BE2C (cell line): ENCODE data around the gene SLC12A4.
"Not testable (repeated sequence)": the region's sequence is repeated elsewhere in the genome, so short reads cannot be mapped to it uniquely, and the experiment has no call there.

Source experiments
- DNase-seq: peaks from one replicate; pipeline ENCODE4 v3.0.0-alpha.2; 2020
- H3K27me3 ChIP-seq: fragments of 250-450 bp; sonication (Bioruptor Pico); 2 replicates; pipeline ENCODE4 v1.5.1; 2020; ENCODE audit warnings: mild to moderate bottlenecking
- H3K36me3 ChIP-seq: fragments of 250-450 bp; sonication (Bioruptor Pico); 2 replicates; pipeline ENCODE4 v1.5.1; 2020; ENCODE audit warnings: mild to moderate bottlenecking
- H3K4me1 ChIP-seq: fragments of 250-450 bp; sonication (Bioruptor Pico); 2 replicates; pipeline ENCODE4 v1.5.1; 2020
- H3K4me3 ChIP-seq: 2 replicates; pipeline ENCODE4 v1.5.1; 2011; ENCODE audit warnings: low read depth, low read length
- H3K9me3 ChIP-seq: fragments of 250-450 bp; sonication (Bioruptor Pico); 2 replicates; pipeline ENCODE4 v1.5.1; 2020
- TF ChIP-seq, protein P1 (sequence below): IDR thresholded peaks from 2 replicates; pipeline ENCODE4 v1.5.1; 2012; ENCODE audit warnings: mild to moderate bottlenecking, low read depth, low read length

Gene SLC12A4

DNA sequence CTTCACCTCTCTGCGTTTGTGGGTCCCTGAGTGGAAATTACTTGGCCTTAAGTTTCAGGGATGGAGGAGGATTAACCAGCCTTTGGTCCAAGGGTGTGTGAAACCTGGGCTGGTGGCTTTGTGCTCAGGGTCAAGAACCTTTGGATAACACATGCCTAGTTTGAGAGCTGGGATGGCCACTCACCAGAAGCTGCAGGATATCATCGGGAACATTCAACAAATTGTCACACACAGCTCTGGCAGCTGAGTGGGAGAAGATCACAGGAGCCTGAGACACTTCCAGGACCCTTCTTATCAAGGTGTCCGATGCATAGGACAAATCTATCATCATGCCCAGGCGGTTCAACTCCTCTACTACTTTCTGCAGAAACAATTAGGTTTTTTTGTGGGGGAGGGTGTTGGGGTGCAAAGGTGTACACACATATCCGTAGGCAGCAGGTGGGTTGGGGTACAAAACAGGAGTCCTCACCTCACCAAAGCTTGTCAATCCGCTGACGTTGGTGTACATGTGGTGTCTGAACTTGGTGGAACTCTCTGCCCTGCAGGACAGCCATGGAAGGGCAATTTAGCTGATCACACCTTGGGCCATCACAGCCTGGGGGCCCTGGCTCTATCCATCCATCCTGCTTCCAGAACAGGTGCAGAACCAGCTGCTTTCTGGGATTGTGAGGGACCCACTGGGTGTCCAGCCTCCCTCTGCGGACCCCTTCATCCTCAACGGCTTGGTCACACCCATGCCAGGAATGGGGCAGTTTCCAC, 9.2 kb upstream of the SLC12A4 start:
- no peaks in the 10 kb centered on the region for H3K27me3 ChIP-seq
- no peak for DNase-seq
- no peaks in the 10 kb centered on the region for H3K9me3 ChIP-seq
- TF ChIP-seq, protein P1, sequence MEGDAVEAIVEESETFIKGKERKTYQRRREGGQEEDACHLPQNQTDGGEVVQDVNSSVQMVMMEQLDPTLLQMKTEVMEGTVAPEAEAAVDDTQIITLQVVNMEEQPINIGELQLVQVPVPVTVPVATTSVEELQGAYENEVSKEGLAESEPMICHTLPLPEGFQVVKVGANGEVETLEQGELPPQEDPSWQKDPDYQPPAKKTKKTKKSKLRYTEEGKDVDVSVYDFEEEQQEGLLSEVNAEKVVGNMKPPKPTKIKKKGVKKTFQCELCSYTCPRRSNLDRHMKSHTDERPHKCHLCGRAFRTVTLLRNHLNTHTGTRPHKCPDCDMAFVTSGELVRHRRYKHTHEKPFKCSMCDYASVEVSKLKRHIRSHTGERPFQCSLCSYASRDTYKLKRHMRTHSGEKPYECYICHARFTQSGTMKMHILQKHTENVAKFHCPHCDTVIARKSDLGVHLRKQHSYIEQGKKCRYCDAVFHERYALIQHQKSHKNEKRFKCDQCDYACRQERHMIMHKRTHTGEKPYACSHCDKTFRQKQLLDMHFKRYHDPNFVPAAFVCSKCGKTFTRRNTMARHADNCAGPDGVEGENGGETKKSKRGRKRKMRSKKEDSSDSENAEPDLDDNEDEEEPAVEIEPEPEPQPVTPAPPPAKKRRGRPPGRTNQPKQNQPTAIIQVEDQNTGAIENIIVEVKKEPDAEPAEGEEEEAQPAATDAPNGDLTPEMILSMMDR = no peak
- no peaks in the 10 kb centered on the region for H3K36me3 ChIP-seq
- no peak overlapping the region for H3K4me3 ChIP-seq
- no peaks in the 10 kb centered on the region for H3K4me1 ChIP-seq

GRCh38 chr16:67977005-67977404, 8.6 kb upstream of the SLC12A4 start:
- H3K36me3 ChIP-seq = no peaks in the 10 kb centered on the region
- H3K4me3 ChIP-seq = no peak overlapping the region

DNA sequence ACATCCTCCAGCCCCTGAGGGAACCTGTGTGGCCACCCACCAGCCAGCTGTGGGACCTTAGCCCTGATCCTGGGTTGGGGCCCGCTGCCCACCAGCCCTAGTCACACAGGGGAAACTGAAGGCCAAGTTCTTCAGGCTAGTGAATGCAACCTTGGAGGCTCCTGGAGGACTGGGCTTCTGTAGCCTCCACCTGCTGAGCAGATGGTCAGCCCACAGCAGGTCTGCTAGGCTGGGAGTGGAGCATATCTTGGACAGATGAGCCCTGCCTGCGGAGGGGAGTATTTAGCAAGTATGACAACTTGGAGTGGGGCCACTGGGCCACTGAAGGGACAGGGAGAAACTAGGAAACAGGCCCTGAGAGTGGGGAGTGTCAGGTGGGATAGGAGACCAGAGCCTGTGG, 7.8 kb upstream of the SLC12A4 start:
- Histone ChIP-seq H3K4me1 (no peaks in the 10 kb centered on the region), H3K4me3 (no peak overlapping the region), H3K9me3 (no peaks in the 10 kb centered on the region), H3K36me3 (no peaks in the 10 kb centered on the region), H3K27me3 (no peaks in the 10 kb centered on the region)
- DNase-seq = no peak
- TF ChIP-seq, protein P1 = no peak

More at GRCh38 chr16:67977005-67977404, 8.6 kb upstream of the SLC12A4 start:
- Histone ChIP-seq H3K27me3 (no peaks in the 10 kb centered on the region), H3K4me1 (no peaks in the 10 kb centered on the region), H3K9me3 (no peaks in the 10 kb centered on the region)
- DNase-seq = no peak
- TF ChIP-seq, protein P1 = no peak

- TF ChIP-seq, protein P1 = no peak
- Histone ChIP-seq H3K4me3 (no peak overlapping the region), H3K27me3 (no peaks in the 10 kb centered on the region), H3K36me3 (no peaks in the 10 kb centered on the region), H3K9me3 (no peaks in the 10 kb centered on the region), H3K4me1 (no peaks in the 10 kb centered on the region)
- DNase-seq = no peak
These were observed 7.1 kb upstream of the SLC12A4 start for GRCh38 chr16:67975321-67976105.

- H3K36me3 ChIP-seq, H3K4me3 ChIP-seq, H3K9me3 ChIP-seq, DNase-seq, H3K27me3 ChIP-seq, H3K4me1 ChIP-seq: not testable (repeated sequence)
These were observed 3.8 kb upstream of the SLC12A4 start for GRCh38 chr16:67972285-67972684.

- Histone ChIP-seq H3K36me3 (no peaks in the 10 kb centered on the region), H3K4me1 (no peaks in the 10 kb centered on the region; the same call in 1 of the 2 replicates)
- TF ChIP-seq, protein P1 = no peak
These were observed 2.7 kb upstream of the SLC12A4 start for GRCh38 chr16:67971111-67971510.

More at GRCh38 chr16:67971111-67971510, 2.7 kb upstream of the SLC12A4 start:
- no peak for DNase-seq
- Histone ChIP-seq H3K9me3 (no peaks in the 10 kb centered on the region), H3K4me3 (no peak overlapping the region), H3K27me3 (no peaks in the 10 kb centered on the region)
